Mononuclear cell (primary cell): Measurements from ENCODE around the gene PTPRB. TPM values are rescaled to one million over a fixed set of nuclear protein-coding genes. Genes with fewer than 3 reads are reported as not detected.
"Not testable (repeated sequence)": the region's sequence is repeated elsewhere in the genome, so short reads cannot be mapped to it uniquely, and the experiment has no call there.

Experiments used
- H3K27me3 ChIP-seq: 2 replicates; pipeline ENCODE4 v1.6.0; 2011; ENCODE audit warnings: low read length, control low read depth; ENCODE audit not compliant: insufficient read depth
- H3K4me1 ChIP-seq: 2 replicates; pipeline ENCODE4 v1.5.1; 2011; ENCODE audit warnings: mild to moderate bottlenecking, low read length, control low read depth; ENCODE audit not compliant: insufficient read depth
- H3K4me3 ChIP-seq: 2 replicates; pipeline ENCODE4 v1.5.1; 2011; ENCODE audit warnings: mild to moderate bottlenecking, low read length, moderate library complexity
- H3K9me3 ChIP-seq: 2 replicates; pipeline ENCODE4 v1.5.1; 2011; ENCODE audit warnings: low read depth, mild to moderate bottlenecking, control low read depth, low read length
- total RNA-seq: library from RNA; depleted of rRNA; stranded (reverse); fragments of >200 nt; gene quantifications from one replicate; pipeline ENCODE4 v1.2.3, GENCODE V29; 2012

PTPRB gene
- total RNA-seq, 1 donor: 0.21 TPM

DNA sequence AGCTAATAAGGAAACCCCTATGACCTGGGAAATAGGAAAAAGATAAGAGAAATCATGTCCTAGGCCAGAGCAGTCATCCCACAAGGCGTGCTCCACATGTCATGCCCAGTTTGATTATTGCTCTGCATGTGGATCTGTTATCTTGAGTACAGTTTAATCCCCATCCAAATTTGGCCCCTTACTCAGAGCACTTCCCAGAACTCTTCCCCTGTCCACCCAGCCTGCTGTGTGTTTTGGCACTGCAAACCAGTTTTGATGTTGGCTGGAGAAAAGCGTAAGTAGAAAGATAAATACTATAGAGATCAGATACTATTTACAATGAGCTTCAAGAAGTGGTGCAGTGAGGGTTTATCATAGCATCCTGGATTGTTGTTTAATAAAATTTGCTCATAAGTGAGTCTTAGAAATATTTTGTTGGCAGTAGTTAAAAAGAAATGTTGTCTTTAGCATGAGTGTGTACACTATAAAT, 83.8 kb downstream of the PTPRB start:
- no peaks in the 10 kb centered on the region for H3K27me3 ChIP-seq
- H3K9me3 ChIP-seq: no peaks in the 10 kb centered on the region
- H3K4me1 ChIP-seq: no peaks in the 10 kb centered on the region
- H3K4me3 ChIP-seq: no peak overlapping the region

- no peak overlapping the region for H3K4me3 ChIP-seq
- no peaks in the 10 kb centered on the region for H3K4me1 ChIP-seq
- H3K9me3 ChIP-seq: no peaks in the 10 kb centered on the region
- no peaks in the 10 kb centered on the region for H3K27me3 ChIP-seq
Observed at GRCh38 chr12:70551731-70552130, 85.5 kb downstream of the PTPRB start.

DNA sequence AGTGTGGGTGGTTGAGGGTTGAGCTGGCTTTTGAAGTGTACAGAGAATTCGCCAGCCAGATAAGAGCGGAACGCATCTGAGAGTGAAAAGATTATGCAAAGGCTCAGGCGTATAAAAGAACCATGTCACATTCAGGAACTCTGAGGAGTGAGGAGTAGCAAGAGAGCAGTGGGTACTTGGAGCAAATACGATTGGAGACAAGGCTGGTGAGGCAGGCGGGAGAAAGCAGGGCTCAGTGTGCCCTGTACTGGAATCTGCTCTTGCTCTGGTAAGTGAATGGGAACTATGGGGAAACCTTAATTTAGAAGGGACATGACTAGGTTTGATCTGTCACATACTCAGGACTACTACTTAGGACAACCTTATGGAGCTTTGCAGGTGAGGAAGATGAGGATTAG, 87.0 kb downstream of the PTPRB start:
- H3K4me1 ChIP-seq: no peaks in the 10 kb centered on the region
- H3K27me3 ChIP-seq: no peaks in the 10 kb centered on the region
- no peak overlapping the region for H3K4me3 ChIP-seq
- no peaks in the 10 kb centered on the region for H3K9me3 ChIP-seq

DNA sequence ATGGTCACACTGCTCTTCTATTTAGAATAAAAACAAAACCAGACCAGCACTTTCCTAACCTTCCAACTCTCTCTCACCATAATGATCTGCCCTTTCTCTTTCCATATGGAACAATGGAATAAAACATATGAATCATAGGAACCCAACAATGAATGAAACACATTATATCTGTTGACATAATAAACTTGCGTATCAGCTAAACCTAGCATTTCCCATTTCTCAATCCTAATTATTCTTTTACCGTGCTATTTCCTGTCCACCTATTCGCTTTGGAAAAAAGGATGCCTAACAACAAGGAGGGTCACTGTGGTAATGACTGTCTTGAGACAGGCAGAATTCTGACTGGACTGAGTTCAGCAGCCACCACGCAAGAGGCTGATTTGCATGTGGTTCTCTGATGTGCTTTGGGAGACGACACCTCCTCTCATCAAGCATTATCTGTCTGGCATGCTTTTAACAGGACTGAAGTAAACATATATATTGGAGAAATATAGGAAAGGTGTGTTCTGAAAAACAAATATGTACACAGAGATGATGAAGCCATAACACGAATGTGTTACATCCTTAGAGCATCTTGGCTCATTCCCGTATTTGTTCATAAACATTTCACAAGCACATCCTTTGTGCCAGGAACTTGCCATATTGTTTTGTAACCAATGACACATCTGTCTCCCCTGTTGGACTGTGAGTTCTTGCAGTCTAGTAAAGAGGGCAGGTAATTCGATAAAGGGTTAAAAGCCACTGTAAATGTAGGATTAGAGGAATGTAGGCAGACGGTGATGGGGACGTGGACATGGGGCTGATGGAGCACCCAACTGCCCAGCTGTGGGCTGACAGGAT, 87.7 kb downstream of the PTPRB start:
- H3K4me1 ChIP-seq: no peaks in the 10 kb centered on the region
- H3K9me3 ChIP-seq: no peaks in the 10 kb centered on the region
- H3K4me3 ChIP-seq: no peak overlapping the region
- H3K27me3 ChIP-seq: no peaks in the 10 kb centered on the region

GRCh38 chr12:70543444-70543843, 93.8 kb downstream of the PTPRB start:
- no peaks in the 10 kb centered on the region for H3K9me3 ChIP-seq
- peaks cover 3% of the 10 kb centered on the region for H3K27me3 ChIP-seq
- H3K4me3 ChIP-seq: no peak overlapping the region
- H3K4me1 ChIP-seq: no peaks in the 10 kb centered on the region

DNA sequence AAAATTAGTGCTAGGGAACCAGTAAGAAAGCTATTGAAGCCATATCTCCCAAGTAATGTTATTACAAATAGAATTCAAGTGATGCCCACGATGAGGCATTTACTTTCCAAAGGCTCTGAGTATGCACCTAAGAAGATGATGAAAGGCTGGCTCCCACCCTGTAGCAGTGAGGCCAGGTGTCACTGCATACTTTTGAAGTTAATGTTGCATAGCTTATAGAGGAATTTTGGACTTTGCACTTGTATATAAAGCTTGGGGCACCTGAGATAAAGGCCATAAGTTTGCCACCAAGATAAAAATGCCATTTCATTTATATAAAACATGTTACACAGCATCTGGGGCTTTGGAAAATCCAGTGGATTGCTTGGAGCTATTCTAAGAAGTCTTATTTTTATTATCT, 96.2 kb downstream of the PTPRB start:
- no peaks in the 10 kb centered on the region for H3K9me3 ChIP-seq
- H3K27me3 ChIP-seq: peaks cover 3% of the 10 kb centered on the region
- H3K4me3 ChIP-seq: no peak overlapping the region
- H3K4me1 ChIP-seq: no peaks in the 10 kb centered on the region

DNA sequence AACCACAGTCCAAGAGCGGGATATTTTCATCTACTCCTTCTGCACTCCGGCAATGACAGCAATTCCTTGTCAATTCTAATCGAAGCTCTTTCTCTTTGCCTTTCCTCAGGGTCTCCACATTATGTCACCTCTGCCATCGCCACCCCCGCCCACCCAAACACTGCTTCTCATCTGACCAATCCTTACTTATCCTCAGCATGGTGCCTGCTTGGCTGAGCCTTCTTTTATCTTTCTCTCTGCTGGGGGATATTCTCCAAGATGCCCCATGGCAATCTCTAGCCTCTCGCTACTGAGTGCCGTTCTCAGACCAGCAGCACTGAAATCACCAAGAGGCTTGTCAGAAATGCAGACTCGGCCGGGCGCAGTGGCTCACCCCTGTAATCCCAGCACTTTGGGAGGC, 100.6 kb downstream of the PTPRB start:
- no peaks in the 10 kb centered on the region for H3K4me1 ChIP-seq
- H3K4me3 ChIP-seq: no peak overlapping the region
- no peaks in the 10 kb centered on the region for H3K27me3 ChIP-seq
- no peaks in the 10 kb centered on the region for H3K9me3 ChIP-seq

- Histone ChIP-seq H3K27me3 (no peaks in the 10 kb centered on the region), H3K4me3 (no peak overlapping the region), H3K9me3 (no peaks in the 10 kb centered on the region), H3K4me1 (no peaks in the 10 kb centered on the region)
Observed at GRCh38 chr12:70535896-70536374, 101.3 kb downstream of the PTPRB start.

DNA sequence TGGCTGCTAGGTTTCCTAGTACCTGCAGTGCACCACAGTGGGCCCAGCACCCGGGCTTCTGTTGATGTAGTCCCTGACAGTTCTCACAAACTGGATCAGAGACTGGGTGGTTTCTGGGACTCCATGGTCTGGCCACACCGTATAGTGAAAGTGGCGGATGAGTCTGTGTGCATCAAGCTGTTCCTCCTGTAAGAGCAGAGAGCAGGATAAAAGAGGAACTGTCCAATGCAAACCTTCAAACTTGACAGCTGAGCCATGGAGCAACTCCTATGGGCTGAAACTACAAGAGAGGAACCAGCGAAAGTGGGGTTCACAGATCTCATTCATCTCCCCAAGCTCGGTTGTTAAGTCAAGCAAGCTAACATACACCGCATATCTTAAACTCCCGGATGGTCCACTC, 102.8 kb downstream of the PTPRB start:
- Histone ChIP-seq H3K27me3 (no peaks in the 10 kb centered on the region), H3K4me3 (no peak overlapping the region), H3K9me3 (no peaks in the 10 kb centered on the region), H3K4me1 (no peaks in the 10 kb centered on the region)

DNA sequence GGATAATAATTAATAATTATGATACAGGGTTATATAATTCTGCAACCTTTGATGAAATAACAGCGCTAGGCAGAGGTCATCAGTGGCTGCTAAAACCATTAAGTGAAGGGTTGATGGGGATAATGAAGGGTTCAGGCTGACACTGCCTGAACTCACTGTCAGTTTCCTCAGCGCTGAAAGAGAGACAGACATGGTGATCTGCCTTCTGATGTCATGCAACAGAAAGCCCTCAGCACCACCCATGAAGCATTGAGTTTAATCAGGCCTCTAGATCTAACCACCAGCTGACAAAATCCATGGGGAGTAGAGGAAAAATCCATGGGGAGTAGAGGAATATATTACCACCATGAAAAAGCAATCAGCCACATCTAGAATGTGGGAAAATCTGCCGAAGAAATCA, 107.6 kb downstream of the PTPRB start:
- Histone ChIP-seq H3K9me3 (no peaks in the 10 kb centered on the region), H3K4me1 (no peaks in the 10 kb centered on the region), H3K4me3 (no peak overlapping the region), H3K27me3 (no peaks in the 10 kb centered on the region)

DNA sequence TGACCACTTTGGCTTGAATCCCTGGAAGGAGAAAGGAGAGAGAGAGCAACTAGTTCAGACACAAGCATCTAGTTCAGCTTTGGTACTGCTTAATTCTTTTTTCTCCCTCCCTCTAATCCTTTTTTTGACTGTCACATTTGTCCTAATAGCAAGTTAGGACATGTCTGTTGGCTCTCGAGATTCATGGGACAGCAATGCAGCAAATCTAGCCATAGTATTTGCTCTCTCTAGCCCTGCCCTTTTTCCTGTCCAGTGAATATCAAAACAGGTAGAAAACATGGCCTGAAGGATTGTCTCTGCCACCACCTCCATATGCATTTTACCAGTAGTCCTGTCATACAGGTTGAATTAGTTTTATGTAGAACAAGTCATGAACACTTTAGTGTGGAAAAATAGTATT, 116.4 kb downstream of the PTPRB start:
- H3K9me3 ChIP-seq: no peaks in the 10 kb centered on the region
- H3K4me1 ChIP-seq: no peaks in the 10 kb centered on the region
- peaks cover 4% of the 10 kb centered on the region for H3K27me3 ChIP-seq
- no peak overlapping the region for H3K4me3 ChIP-seq

- Histone ChIP-seq H3K4me3 (no peak overlapping the region), H3K4me1 (no peaks in the 10 kb centered on the region), H3K9me3 (no peaks in the 10 kb centered on the region), H3K27me3 (no peaks in the 10 kb centered on the region)
Observed at GRCh38 chr12:70513426-70513825, 123.8 kb downstream of the PTPRB start.

- Histone ChIP-seq H3K9me3 (no peaks in the 10 kb centered on the region), H3K4me1 (no peaks in the 10 kb centered on the region), H3K4me3 (no peak overlapping the region), H3K27me3 (no peaks in the 10 kb centered on the region)
Observed at GRCh38 chr12:70508178-70508577, 129.1 kb downstream of the PTPRB start.

GRCh38 chr12:70507442-70507841, 129.8 kb downstream of the PTPRB start:
- Histone ChIP-seq H3K9me3 (no peaks in the 10 kb centered on the region), H3K4me1 (no peaks in the 10 kb centered on the region), H3K27me3 (no peaks in the 10 kb centered on the region), H3K4me3 (no peak overlapping the region)

- Histone ChIP-seq H3K27me3 (no peaks in the 10 kb centered on the region), H3K4me3 (no peak overlapping the region)
Observed at GRCh38 chr12:70497508-70497907, 139.7 kb downstream of the PTPRB start.

DNA sequence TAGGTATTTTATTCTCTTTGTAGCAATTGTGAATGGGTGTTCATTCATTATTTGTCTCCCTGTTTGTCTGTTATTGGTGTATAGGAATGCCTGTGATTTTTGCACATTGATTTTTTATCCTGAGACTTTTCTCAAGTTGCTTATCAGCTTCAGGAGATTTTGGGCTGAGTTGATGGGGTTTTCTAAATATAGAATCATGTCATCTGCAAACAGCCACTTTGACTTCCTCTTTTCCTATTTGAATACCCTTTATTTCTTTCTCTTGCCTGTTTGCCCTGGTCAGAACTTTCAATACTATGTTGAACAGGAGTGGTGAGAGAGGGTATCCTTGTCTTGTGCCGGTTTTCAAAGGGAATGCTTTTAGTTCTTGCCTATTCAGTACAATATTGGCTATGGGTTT, 144.3 kb downstream of the PTPRB start:
- H3K4me3 ChIP-seq, H3K27me3 ChIP-seq, H3K9me3 ChIP-seq, H3K4me1 ChIP-seq: not testable (repeated sequence)

More at GRCh38 chr12:70497508-70497907, 139.7 kb downstream of the PTPRB start:
- no peaks in the 10 kb centered on the region for H3K9me3 ChIP-seq
- H3K4me1 ChIP-seq: no peaks in the 10 kb centered on the region
